DMS114 treated with DMSO at 0.1 percent for 48 hours (cell line): Measurements from ENCODE around the gene ASCL5.

ENCODE experiments used
- DNase-seq: peaks from one replicate; lab custom pipeline; 2025; ENCODE audit not compliant: unreplicated experiment; lab: John Stamatoyannopoulos, UW

The ASCL5 gene

GRCh38 chr1:201111156-201111555 lies 15.8 kb downstream of the ASCL5 start:
- DNase-seq: no peak

GRCh38 chr1:201110616-201111015 lies 16.4 kb downstream of the ASCL5 start:
- no peak for DNase-seq

GRCh38 chr1:201110138-201110537 lies 16.8 kb downstream of the ASCL5 start:
- no peak for DNase-seq

- DNase-seq: no peak
Observed at GRCh38 chr1:201109651-201110050, 17.3 kb downstream of the ASCL5 start.

GRCh38 chr1:201108614-201109013 lies 18.4 kb downstream of the ASCL5 start:
- DNase-seq: no peak

GRCh38 chr1:201105688-201106087 lies 21.3 kb downstream of the ASCL5 start:
- no peak for DNase-seq

GRCh38 chr1:201104141-201104540 lies 22.8 kb downstream of the ASCL5 start:
- DNase-seq: no peak

- no peak for DNase-seq
Observed at GRCh38 chr1:201103666-201104065, 23.3 kb downstream of the ASCL5 start.

- no peak for DNase-seq
Observed at GRCh38 chr1:201100169-201100930, 26.6 kb downstream of the ASCL5 start.

GRCh38 chr1:201098992-201099677 lies 27.8 kb downstream of the ASCL5 start:
- no peak for DNase-seq

- no peak for DNase-seq
Observed at GRCh38 chr1:201096977-201097856, 29.8 kb downstream of the ASCL5 start.

GRCh38 chr1:201096041-201096461 lies 30.9 kb downstream of the ASCL5 start:
- no peak for DNase-seq

GRCh38 chr1:201095581-201095980 lies 31.4 kb downstream of the ASCL5 start:
- DNase-seq: no peak

GRCh38 chr1:201094832-201095231 lies 32.2 kb downstream of the ASCL5 start:
- no peak for DNase-seq

GRCh38 chr1:201093962-201094361 lies 33.0 kb downstream of the ASCL5 start:
- DNase-seq: no peak

GRCh38 chr1:201093561-201093960 lies 33.4 kb downstream of the ASCL5 start:
- no peak for DNase-seq

- no peak for DNase-seq
Observed at GRCh38 chr1:201092738-201093137, 34.2 kb downstream of the ASCL5 start.

GRCh38 chr1:201091256-201091655 lies 35.7 kb downstream of the ASCL5 start:
- DNase-seq: no peak

- DNase-seq: no peak
Observed at GRCh38 chr1:201090541-201090940, 36.4 kb downstream of the ASCL5 start.

- DNase-seq: no peak
Observed at GRCh38 chr1:201089596-201089995, 37.4 kb downstream of the ASCL5 start.

- no peak for DNase-seq
Observed at GRCh38 chr1:201088901-201089525, 38.0 kb downstream of the ASCL5 start.
